HG03097 (cell line): Measurements from ENCODE around the gene TSC22D1.

ENCODE experiments used
- ATAC-seq: cut with Tn5 transposase; IDR thresholded peaks from one replicate; pipeline ENCODE4 v1.9.1; 2021; ENCODE audit not compliant: unreplicated experiment, low FRiP score

The TSC22D1 gene

DNA sequence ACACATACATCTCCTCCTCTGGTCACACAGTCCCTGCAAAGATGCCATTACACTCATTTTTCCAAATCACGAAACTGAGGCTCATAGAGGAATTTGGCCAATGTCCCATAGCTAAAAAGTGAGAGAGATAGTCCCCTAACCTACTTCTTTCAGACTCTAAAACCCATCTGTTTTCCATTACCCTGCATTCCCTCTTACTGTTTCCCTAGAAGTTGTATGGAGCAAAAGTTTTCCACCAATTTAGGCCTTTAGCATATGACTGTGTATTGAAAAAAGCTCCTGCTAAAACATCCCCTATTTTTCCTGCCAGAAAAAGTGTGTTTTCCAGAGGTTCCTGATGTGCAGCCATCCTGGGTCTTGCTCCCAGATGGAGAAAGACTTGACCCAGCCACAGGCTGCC, 186.3 kb downstream of the TSC22D1 start:
- no peak for ATAC-seq

GRCh38 chr13:44389060-44389666, 187.0 kb downstream of the TSC22D1 start:
- ATAC-seq = no peak

DNA sequence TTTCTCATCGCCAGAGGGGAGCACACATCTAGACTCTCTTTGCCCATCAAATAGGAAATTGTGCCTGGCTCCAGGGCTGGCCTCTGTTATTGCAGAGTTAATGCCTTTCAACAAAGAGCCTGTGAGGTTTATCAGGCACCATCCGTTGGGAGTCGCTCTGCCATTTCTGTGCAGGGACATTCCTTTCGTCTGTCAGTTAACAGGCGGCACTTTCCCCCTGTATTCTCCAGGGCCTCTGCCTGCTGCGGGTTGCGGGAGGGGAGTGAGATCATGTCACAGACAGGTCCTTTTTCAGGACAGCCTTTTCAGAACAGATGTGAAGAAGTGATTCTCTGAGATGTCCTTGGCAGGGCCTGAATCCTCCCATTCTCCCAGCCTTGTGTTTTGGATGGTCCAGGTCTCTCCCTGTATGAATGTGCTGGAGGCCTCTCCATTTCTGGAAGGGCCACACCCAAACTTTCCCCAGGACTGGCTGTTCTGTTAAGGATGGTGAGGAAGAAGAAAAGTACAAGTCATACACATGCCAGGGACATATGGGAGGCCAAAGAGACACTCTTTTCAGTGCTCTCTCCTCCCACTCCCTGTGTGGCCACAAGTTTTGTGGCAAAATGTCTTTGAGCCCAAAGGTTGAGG, 187.6 kb downstream of the TSC22D1 start:
- ATAC-seq = no peak

- no peak for ATAC-seq
Measured at GRCh38 chr13:44386913-44387556, 189.1 kb downstream of the TSC22D1 start.

- ATAC-seq = no peak
Measured at GRCh38 chr13:44385847-44386246, 190.3 kb downstream of the TSC22D1 start.

- no peak for ATAC-seq
Measured at GRCh38 chr13:44385401-44385800, 190.7 kb downstream of the TSC22D1 start.

DNA sequence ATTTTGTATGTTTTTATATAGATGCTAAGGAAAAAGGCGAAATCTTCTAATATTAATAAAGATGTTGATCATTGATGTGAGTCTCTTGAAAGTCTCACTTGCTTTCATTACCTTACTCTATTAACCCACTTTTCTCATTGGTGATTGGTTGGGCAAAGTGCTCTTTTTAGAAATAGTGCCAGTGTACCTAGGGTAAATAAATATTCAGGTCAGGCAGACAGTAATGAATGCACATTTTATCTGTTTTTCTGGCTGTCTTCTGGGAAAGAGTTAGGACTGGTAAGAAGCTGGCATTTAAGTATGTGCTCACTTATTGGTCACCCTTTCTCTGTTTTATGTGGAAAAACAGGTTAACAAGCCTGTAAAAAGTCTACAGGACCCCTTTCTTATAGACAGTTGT, 191.4 kb downstream of the TSC22D1 start:
- no peak for ATAC-seq

DNA sequence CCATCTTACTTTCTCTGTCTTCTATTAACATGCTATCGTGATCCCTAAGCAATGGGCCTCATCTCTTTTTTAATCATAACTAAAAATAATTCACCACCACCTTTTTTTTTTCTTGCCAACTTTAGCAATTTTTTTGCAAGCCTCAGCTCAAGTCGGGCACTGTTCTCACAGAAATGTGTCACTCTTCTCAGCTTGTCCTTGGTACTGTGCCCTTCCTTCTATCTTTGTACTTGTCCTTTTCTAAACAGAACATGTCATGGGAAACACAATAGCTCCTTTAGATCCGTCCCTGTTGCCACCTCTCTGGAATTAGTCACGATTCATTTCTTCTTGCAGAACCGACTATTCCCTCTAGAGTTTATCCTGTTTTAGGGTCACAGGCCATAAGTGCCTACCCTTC, 192.2 kb downstream of the TSC22D1 start:
- no peak for ATAC-seq

GRCh38 chr13:44382635-44383145, 193.4 kb downstream of the TSC22D1 start:
- no peak for ATAC-seq
